ENCODE data around the gene SELENON. TPM values are rescaled to one million over a fixed set of nuclear protein-coding genes. Genes with fewer than 3 reads are reported as not detected.

Gene SELENON
- polyA plus RNA-seq, 3 donors, result 1.5 to 31.5 (median 3.5) TPM

DNA sequence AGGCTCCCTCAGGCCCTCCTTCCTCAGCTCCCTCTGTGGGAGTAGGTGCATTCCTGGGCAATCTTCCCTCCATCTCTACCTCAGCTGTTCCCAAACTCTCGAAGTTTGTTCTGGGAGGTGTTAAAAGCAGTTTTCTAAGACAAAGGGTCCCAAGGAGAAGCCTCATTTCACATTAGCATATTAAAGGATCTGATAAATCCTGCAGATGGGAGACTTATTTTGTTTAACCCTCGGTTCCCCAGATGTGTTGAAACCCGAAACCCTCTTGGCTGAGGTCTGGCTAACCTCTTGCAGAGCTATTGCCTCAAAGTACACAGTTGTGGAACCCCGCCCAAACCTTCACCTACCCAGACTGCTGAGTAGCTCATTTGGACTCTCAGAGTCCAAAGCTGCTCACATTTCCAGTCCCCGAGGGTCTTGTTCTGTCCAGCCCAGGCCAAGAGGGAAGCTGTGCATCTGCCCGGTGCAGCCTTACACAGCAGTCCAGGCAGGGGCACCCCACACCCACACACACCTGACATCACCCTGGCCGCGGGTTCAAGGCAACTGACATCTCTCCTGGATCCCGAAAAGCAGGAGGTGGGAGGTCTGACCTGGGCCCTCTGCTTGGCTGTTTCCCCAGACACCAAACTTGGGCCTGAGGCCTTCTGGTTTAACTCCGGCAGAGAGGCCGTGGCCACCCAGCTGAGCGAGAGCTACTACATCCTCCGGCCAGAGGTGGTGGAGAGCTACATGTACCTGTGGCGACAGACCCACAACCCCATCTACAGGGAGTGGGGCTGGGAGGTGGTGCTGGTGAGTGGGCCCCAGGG lies 19.5 kb upstream of the SELENON start:
- H3K27me3 ChIP-seq (ENCODE audit: control insufficient read depth in 2 of 2, insufficient read depth in 2 of 2, low read length in 2 of 2), result no peaks in the 10 kb centered on the region
- H3K27me3 Mint-ChIP-seq (ENCODE audit: low read depth in 3 of 3), result peaks cover 0 to 3% (median 0%) of the 10 kb centered on the region in 3 donors
- no peak overlapping the region for H3K27ac ChIP-seq (ENCODE audit: low read depth in 1 of 2, low read length in 2 of 2)
- H4K20me1 ChIP-seq (ENCODE audit: insufficient read depth, low read length), result no peaks in the 10 kb centered on the region
- H3K4me3 ChIP-seq (replicated peaks in 1 of 3; ENCODE audit: low read depth in 2 of 3, low read length in 3 of 3), result no peak overlapping the region
- H2AFZ ChIP-seq (ENCODE audit: insufficient read depth, low read depth, low read length, poor library complexity, severe bottlenecking), result no peak overlapping the region
- intact Hi-C loops (cut with micrococcal nuclease), result no loop called here
- H3K4me3 Mint-ChIP-seq, result no peak overlapping the region
- no peak overlapping the region for H3K9ac ChIP-seq (ENCODE audit: insufficient read depth, low read length, poor library complexity, severe bottlenecking)
- peaks cover 3% of the 10 kb centered on the region for H3K4me1 Mint-ChIP-seq
- H3K4me2 ChIP-seq (replicated peaks; ENCODE audit: extremely low read depth, low read length, poor library complexity, severe bottlenecking), result no peak overlapping the region
- peaks cover 17 to 25% of the 10 kb centered on the region in 2 donors for H3K36me3 ChIP-seq (replicated peaks in 1 of 2; ENCODE audit: control insufficient read depth in 1 of 2, insufficient read depth in 2 of 2, low read length in 2 of 2)
- H3K27ac Mint-ChIP-seq, result peak overlapping the region in 1 of 7 donors; percentile 51
- 99% methylated on average over 7 of the region's 14 CpGs for WGBS (ENCODE audit: insufficient coverage)
- peaks cover 34 to 35% of the 10 kb centered on the region in 2 donors for H3K36me3 Mint-ChIP-seq
- H3K79me2 ChIP-seq (ENCODE audit: insufficient read depth, low read length), result no peaks in the 10 kb centered on the region
- H3K9me3 ChIP-seq (replicated peaks in 1 of 2; ENCODE audit: control insufficient read depth in 1 of 2, insufficient read depth in 1 of 2, low read length in 2 of 2), result no peaks in the 10 kb centered on the region
- H3K9me3 Mint-ChIP-seq, result no peaks in the 10 kb centered on the region
- no peak for TF ChIP-seq CTCF (IDR thresholded peaks at IDR 0.05)
- no peak for DNase-seq
- no peaks in the 10 kb centered on the region for H3K4me1 ChIP-seq (ENCODE audit: control insufficient read depth in 1 of 2, insufficient read depth in 2 of 2, low read length in 2 of 2)

DNA sequence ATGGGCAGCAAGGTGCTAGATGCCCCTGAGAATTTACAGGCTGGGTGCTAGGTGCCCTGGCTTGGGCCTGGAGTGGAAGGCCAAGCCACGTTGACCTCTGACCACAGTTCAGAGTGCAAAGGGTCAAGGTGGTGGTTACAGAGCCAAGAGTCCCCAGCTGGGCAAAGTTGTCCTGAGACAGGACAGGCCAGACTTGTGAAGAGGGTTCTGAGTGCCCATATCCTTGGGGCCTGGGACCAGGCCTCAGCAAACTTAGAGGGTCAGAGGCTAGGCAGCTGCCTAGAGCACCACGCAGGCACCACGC lies 18.9 kb upstream of the SELENON start:
- Histone ChIP-seq H3K9me3 (replicated peaks in 1 of 2; ENCODE audit: control insufficient read depth in 1 of 2, insufficient read depth in 1 of 2, low read length in 2 of 2) (no peaks in the 10 kb centered on the region), H3K4me2 (replicated peaks; ENCODE audit: extremely low read depth, low read length, poor library complexity, severe bottlenecking) (no peak overlapping the region), H3K27me3 (ENCODE audit: control insufficient read depth in 2 of 2, insufficient read depth in 2 of 2, low read length in 2 of 2) (no peaks in the 10 kb centered on the region), H2AFZ (ENCODE audit: insufficient read depth, low read depth, low read length, poor library complexity, severe bottlenecking) (no peak overlapping the region), H4K20me1 (ENCODE audit: insufficient read depth, low read length) (no peaks in the 10 kb centered on the region), H3K36me3 (replicated peaks in 1 of 2; ENCODE audit: control insufficient read depth in 1 of 2, insufficient read depth in 2 of 2, low read length in 2 of 2) (peaks cover 17 to 25% of the 10 kb centered on the region in 2 donors), H3K27ac (ENCODE audit: low read depth in 1 of 2, low read length in 2 of 2) (no peak overlapping the region), H3K9ac (ENCODE audit: insufficient read depth, low read length, poor library complexity, severe bottlenecking) (no peak overlapping the region), H3K4me1 (ENCODE audit: control insufficient read depth in 1 of 2, insufficient read depth in 2 of 2, low read length in 2 of 2) (no peaks in the 10 kb centered on the region), H3K79me2 (ENCODE audit: insufficient read depth, low read length) (no peaks in the 10 kb centered on the region), H3K4me3 (replicated peaks in 1 of 3; ENCODE audit: low read depth in 2 of 3, low read length in 3 of 3) (no peak overlapping the region)
- no peaks in the 10 kb centered on the region for H3K4me1 Mint-ChIP-seq
- WGBS (ENCODE audit: insufficient coverage), result 100% methylated on average over 3 of the region's 3 CpGs
- H3K27me3 Mint-ChIP-seq (ENCODE audit: low read depth in 3 of 3), result peaks cover 0 to 2% (median 1%) of the 10 kb centered on the region in 3 donors
- H3K4me3 Mint-ChIP-seq, result no peak overlapping the region
- no peak for DNase-seq
- peak overlapping the region in 1 of 7 donors; percentile 10 for H3K27ac Mint-ChIP-seq
- no peak for TF ChIP-seq CTCF (IDR thresholded peaks at IDR 0.05)
- intact Hi-C loops (cut with micrococcal nuclease), result no loop called here
- H3K36me3 Mint-ChIP-seq, result peaks cover 36 to 38% of the 10 kb centered on the region in 2 donors
- no peaks in the 10 kb centered on the region for H3K9me3 Mint-ChIP-seq
